Activated CD4-positive, alpha-beta T cell treated with anti-CD3 and anti-CD28 coated beads, Interleukin-2, amount 50 U/mL, for 24 hours (primary cell): ENCODE data around the gene HSD17B8.
A peak's percentile ranks its signal among the peaks of the same experiment; 100 is the strongest.

ENCODE experiments used
- DNase-seq, 2 donors: peaks; one replicate each; pipeline ENCODE4 v3.0.0-alpha.2; 2020; ENCODE audit warnings: low read depth in 1 of 2, low spot score in 1 of 2

HSD17B8 gene

GRCh38 chr6:33204415-33205190 lies at the start of gene HSD17B8:
Gene HSD17B8 (plus strand): TSS chr6:33204655. CDS start chr6:33204669, 14 bp downstream.
- DNase-seq, result peak; percentile 73 to 88

- no peak for DNase-seq
Measured at GRCh38 chr6:33156561-33156960, 47.9 kb upstream of the HSD17B8 start.

GRCh38 chr6:33156964-33157363 lies 47.5 kb upstream of the HSD17B8 start:
- DNase-seq, result no peak

GRCh38 chr6:33160096-33160495 lies 44.4 kb upstream of the HSD17B8 start:
- no peak for DNase-seq

- no peak for DNase-seq
Measured at GRCh38 chr6:33160728-33161344, 43.6 kb upstream of the HSD17B8 start.

GRCh38 chr6:33161354-33162331 lies 42.8 kb upstream of the HSD17B8 start:
- peak; percentile 72 to 76 for DNase-seq

- no peak for DNase-seq
Measured at GRCh38 chr6:33163540-33163939, 40.9 kb upstream of the HSD17B8 start.

GRCh38 chr6:33164176-33164575 lies 40.3 kb upstream of the HSD17B8 start:
- no peak for DNase-seq

GRCh38 chr6:33164665-33165373 lies 39.6 kb upstream of the HSD17B8 start:
- DNase-seq, result no peak

- no peak for DNase-seq
Measured at GRCh38 chr6:33165581-33166258, 38.7 kb upstream of the HSD17B8 start.

- DNase-seq, result no peak
Measured at GRCh38 chr6:33166363-33166762, 38.1 kb upstream of the HSD17B8 start.

- no peak for DNase-seq
Measured at GRCh38 chr6:33166811-33167210, 37.6 kb upstream of the HSD17B8 start.

- no peak for DNase-seq
Measured at GRCh38 chr6:33167374-33168283, 36.8 kb upstream of the HSD17B8 start.

- no peak for DNase-seq
Measured at GRCh38 chr6:33168284-33168601, 36.2 kb upstream of the HSD17B8 start.

GRCh38 chr6:33168639-33169038 lies 35.8 kb upstream of the HSD17B8 start:
- DNase-seq, result no peak

- DNase-seq, result no peak
Measured at GRCh38 chr6:33169291-33170175, 34.9 kb upstream of the HSD17B8 start.

GRCh38 chr6:33170176-33171015 lies 34.1 kb upstream of the HSD17B8 start:
- DNase-seq, result no peak
